ENCODE measurements around the gene KDF1.
A peak's percentile ranks its signal among the peaks of the same experiment; 100 is the strongest.
"Not testable (repeated sequence)": the region's sequence is repeated elsewhere in the genome, so short reads cannot be mapped to it uniquely, and the experiment has no call there.

KDF1 gene

DNA sequence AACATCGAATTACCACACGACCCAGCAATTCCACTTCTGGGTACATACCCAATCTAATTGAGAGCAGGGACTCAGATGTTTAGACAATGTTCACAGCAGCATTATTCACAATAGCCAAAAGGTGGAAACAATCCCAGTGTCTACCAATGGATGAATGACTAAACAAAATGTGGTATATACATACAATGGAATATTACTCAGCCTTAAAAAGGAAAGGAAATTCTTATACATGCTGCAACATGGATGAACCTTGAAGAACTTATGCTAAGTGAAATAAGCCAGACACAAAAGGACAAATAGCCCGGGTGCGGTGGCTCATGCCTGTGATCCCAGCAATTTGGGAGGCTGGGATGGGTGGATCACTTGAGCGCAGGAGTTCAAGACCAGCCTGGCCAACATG, 6.9 kb downstream of the KDF1 start:
- no peak for DNase-seq

DNA sequence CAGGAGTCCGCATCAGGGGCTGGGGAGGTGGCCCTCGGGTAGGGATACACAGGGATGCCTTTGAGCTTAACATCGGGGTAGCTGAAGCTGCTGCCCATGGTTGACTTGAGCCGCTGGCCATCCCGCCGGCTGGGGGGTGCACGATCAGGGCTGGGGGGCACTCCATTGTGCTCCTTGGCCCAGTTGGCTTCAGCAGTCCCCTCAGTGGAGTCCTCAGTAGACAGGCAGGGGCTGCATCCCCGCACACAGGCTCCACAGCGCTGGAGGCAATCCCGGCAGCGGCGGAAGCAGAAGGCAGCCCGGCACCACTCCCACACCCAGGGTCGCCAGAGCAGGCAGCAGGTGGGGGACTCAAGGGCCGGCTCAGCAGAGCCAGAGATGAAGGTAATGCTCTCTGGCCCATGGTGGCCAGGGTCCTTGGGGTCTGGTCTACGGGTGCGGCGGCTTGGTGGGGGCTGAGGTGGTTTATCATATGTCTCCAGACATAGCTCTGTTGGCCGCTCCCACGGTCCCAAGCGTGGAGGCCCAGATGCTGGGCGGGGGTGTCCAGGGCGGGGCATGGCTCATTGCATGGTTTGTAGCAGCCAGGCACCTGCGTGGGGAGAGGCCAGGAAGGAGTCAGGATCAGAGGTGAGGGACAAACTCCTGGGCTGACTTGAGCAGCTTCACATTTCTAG, 8.3 kb downstream of the KDF1 start:
- DNase-seq = no peak

DNA sequence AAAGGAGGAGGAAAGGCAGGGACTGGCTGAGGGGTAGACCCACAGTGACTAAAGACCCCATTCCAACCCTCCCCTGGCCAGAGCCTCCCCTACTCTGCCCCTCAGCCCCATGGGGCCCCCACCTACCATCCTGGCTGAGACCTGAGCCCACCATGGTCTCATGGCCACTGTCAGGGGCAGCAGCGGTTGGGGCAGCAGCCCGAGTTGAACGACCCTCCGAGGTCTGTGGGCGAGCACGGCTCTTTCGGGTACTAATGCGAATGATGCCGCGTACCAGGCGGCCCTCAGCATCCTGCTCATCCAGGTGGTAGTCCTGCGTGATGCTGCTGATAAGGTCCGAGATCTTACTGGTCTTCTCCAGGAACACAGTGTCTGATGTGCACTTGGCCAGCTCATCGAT, 9.1 kb downstream of the KDF1 start:
- no peak for DNase-seq

DNA sequence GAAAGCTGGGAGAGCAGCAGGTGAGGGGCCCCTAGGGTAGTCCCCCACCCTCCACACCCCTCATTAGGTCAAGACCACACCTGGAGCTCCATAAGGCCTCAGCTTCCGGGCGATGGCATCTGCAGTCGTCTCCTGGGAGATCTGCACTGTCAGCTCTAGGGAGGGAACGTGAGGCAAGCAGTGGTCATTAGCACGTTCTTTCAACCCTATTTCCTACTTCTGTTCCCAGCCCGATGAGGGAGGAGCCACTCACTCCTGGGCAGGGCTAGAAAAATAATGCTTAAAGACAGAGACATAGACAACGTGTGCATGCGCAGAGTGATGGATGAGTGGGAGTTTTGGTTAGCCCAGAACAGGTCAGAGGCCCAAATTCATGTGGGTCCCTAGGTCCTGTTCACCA, 9.7 kb downstream of the KDF1 start:
- no peak for DNase-seq

DNA sequence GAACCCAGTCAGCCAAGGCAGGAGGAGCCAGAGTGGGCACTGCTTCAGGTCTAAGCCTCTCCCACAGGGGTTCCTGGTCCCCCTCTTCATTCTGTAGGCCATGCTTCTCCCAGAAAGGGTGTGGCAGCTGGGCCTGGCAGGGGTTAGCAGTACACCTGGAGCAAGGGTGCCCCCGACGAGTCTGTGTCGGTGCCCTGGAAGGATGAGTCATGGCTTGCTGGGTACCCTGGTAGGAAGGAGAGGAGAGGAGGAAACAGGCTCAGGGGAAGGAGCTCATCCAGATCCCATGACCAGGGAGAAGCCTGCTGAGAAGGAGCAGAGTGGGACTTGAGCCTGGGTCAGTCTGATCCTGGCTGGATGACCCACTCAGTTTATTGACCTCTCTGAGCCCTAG, 10.3 kb downstream of the KDF1 start:
- no peak for DNase-seq

DNA sequence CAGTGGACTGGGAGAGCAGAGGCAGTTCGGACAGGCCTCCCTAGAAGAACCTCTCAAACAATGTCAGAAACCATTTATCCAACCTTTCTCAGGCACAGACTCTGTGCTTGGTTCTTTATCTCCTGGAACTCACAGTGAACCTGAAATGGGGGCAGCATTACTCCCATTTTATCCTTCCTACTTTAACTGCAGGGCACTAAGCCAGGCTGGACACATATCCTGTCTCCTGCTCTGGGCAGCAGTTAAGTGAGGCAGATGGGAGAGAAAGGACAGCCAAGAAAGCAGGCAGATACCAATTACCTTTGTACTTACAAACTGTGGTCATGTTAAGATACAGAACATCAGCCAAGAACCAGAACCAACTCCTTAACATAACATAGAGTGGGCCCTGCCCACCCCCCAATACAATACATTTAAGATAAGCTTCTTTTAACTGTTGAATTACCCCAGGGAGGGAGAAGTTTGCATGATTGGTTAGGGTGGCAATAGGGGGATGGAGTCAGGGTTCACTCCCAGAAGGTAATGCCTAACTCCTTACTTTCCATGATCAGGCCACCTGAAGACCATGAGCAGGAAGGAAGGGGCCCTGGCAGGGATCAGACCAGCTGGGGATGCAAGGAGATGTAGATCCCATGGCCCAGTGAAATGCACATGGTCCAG, 10.9 kb downstream of the KDF1 start:
- no peak for DNase-seq

DNA sequence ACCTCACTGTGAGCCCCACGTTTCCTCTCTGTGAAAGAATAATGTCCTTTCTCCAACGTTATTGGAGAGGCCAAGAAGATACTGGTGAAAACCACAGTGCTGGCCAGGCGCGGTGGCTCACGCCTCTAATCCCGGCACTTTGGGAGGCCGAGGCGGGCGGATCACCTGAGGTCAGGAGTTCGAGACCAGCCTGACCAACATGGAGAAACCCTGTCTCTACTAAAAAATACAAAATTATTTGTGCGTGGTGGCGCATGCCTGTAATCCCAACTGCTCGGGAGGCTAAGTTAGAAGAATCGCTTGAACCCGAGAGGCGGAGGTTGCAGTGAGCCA, 11.6 kb downstream of the KDF1 start:
- DNase-seq = not testable (repeated sequence)

DNA sequence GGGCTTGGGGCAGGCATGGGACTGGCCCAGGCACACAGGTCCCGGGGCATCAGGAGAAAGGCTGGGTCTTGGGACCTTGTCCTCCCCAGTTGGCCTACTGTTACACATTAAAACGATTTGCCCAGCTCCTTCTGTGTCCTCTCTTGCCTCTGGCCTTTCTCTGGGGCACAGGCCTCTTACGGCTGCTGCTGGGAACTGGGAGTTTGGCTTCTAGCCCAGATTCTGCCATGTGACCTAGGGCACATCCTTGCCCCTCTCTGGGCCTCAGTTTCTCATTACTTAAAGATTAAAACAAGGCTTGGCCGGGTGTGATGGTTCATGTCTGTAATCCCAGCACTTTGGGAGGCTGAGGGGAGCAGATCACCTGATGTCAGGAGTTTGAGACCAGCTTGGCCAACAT, 14.0 kb downstream of the KDF1 start:
- DNase-seq = no peak

DNA sequence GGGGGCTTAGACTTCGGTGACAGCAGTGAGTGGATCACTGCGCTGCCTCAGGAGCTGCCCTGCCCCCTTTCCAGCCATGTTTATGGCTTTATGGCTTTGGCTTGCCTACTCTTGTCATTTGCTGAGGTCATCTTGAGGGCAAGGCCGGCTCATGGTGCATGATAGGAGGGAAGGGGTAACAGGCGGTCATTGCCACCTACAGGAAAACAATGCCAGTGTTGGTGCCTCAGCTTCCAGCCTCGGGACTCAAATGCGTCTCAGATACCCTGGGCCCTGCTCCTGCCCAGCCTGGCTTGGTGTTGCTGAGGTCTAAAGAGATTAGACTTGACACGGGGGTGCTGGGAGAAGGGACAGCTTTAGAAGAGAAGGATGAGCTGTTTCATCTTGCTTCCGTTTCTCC, 14.5 kb downstream of the KDF1 start:
- DNase-seq = no peak

DNA sequence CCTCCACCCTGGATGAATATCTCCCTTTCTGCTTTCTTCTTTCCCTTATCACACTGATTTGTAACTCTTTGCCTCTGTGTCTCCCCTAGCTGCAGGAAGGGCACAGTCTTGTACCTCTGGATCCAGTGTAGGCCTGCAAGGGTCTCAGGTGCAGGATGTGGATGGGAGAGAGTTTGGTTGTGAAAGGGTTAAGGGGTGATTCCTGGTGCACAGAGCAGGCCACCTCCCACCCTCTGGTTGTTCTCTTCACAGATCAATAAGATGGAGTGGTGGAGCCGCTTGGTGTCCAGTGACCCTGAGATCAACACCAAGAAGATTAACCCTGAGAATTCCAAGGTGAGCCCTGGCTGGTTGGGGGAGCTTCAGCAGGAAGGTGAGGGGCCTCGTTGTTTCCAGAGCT, 15.1 kb downstream of the KDF1 start:
- no peak for DNase-seq

DNA sequence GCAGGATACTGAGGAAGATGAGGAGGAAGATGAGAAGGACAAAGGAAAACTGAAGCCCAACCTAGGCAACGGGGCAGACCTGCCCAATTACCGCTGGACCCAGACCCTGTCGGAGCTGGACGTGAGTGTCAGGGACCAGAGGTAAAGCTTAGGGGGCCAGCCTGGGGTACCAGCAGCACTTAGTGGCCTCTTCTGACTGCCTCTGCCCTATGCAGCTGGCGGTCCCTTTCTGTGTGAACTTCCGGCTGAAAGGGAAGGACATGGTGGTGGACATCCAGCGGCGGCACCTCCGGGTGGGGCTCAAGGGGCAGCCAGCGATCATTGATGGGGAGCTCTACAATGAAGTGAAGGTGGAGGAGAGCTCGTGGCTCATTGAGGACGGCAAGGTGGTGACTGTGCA, 17.6 kb downstream of the KDF1 start:
- DNase-seq = no peak

DNA sequence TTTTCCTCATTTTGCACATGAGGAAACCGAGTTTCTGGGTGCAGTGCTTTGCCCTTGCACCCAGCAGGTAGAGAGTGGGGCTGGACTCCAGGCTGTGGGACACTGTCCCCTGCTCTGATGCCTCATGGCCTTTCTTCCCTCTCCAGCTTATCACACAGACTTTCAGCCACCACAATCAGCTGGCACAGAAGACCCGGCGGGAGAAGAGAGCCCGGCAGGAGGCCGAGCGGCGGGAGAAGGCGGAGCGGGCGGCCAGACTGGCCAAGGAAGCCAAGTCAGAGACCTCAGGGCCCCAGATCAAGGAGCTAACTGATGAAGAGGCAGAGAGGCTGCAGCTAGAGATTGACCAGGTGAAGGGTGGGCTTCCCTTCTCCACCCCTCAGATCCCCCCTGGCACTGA, 19.0 kb downstream of the KDF1 start:
- no peak for DNase-seq

DNA sequence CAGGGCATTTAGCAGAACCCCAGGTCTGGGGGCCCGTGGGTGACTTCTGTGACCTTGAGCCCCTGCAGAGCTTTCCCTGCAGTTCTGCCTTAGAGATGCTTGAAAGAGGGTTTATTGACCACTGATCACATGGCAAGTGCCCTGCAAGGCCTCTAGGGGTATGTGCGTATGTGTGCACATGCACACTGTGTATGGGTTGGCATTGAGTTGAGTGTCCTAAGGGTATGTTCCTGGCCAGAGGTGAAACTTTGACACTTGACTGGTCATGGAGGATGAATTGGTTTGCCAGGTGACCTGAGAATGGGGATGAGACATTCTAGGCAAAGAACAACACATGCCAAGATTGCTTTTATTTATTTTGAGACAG, 21.6 kb downstream of the KDF1 start:
- DNase-seq = no peak

DNA sequence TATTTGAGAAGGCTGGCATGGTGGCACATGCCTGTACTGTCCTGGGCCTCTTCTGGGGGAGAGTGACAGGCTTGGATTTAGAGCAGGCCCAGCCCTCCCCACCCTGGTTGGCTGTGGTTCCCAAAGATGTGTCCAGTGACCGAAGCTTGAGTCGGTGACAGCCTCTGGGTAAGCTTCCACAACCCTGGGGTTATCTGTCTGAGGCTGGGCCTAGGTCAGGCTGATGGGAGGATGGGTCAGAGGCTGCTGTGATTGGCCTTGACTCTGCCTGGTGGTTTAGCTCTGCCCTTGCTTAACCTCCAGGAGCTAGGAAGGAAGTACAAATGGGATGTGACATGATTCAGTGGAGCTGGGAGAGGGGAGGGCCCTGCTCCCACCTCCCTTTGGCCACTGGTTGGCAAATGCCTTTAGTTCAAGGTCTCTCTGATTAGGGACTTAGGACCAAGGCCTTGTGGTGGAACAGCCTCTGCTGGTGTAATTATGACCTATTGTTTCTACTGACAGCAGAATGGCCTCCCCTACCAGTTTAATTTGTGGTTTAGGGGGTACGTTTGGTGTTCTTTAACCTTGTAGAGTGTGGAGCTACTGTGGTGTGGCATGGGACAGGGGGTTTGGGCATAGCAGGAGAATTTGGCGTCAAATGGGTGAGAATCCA, 22.1 kb downstream of the KDF1 start:
- DNase-seq = no peak

DNA sequence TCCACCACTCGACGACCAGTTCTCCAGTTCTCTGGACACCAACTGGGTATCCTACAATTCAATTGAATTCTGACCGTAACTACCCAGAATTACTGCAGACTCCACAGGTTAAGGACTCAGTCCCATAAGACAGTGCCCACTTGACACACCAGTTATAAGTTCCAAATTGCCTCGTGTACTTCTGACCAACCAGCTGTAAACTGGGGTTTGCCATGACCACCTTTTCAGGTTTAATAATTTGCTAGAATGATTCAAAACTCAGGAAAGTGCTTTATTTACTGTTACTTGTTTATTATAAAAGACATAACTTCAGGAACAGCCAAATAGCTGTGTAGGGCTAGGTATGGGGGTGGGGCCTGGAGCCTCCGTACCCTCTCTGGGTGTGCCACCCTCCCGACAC, 23.4 kb downstream of the KDF1 start:
- no peak for DNase-seq

DNA sequence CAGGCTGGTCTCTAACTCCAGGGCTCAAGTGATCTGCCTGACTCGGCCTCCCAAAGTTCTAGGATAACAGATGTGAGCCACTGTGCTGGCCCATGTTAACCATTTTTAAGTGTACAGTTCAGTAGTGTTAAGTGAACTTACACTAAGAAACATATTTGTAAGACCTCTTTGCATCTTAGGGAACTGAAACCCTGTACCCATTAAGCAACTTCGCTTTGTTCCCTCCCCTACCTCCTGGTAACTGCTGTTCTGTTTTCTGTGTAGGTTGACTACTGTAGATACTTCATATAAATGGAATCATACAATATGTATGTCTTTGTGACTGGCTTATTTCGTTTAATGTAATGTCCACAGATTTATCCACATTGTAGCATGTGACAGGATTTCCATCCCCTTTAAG, 27.7 kb downstream of the KDF1 start:
- no peak for DNase-seq

DNA sequence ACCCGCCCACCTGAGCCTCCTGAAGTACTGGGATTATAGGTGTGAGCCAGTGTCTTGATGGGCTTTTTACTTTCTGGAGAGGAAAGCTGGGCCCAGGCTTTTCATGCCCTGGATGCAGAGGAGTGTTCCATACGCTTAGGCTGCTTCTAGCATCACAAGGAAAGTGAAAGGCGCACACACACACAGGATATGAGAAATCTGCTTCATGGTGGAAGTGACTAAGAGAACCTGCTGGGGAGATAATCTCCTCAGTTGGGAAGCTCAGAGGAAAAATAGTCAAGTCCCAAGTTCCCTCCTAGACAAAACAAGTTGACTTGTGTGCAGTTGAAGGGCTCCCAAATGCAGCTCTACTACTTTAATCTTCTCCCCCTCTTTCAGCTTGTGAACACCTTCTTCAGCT, 36.6 kb downstream of the KDF1 start:
- no peak for DNase-seq

DNA sequence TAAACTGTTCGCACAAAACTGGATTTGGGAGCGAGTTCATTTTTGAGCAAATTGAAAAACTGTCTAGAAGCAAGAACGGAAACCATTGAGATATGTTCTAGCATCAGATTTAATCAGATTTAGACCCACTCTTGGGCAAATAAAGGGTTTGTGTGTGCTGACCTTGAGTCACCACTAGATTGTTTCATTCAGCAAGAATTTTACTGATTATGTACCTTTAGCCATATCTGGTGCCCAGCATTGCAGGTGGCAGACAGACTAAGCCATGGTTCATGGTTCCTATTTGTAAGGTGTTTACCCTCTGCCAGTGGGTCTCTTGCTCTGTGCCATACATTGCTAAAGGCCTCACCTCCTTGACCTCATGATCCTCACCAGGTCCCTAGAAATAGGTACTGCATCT, 37.4 kb downstream of the KDF1 start:
- no peak for DNase-seq

DNA sequence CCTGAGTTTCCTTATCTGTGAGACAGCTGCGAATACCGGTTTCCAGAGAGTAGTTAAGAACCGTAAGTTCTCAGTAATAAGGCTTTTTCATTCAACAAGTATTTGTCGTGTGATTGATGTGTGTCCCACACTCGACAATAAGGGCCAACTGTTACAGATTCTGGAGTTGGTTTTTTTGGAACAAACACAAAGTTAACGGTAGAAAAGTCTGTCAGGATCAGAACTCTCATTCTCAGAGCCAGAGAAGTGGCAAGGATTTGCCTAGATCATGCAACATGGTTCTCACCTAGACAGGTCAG, 37.9 kb downstream of the KDF1 start:
- no peak for DNase-seq

DNA sequence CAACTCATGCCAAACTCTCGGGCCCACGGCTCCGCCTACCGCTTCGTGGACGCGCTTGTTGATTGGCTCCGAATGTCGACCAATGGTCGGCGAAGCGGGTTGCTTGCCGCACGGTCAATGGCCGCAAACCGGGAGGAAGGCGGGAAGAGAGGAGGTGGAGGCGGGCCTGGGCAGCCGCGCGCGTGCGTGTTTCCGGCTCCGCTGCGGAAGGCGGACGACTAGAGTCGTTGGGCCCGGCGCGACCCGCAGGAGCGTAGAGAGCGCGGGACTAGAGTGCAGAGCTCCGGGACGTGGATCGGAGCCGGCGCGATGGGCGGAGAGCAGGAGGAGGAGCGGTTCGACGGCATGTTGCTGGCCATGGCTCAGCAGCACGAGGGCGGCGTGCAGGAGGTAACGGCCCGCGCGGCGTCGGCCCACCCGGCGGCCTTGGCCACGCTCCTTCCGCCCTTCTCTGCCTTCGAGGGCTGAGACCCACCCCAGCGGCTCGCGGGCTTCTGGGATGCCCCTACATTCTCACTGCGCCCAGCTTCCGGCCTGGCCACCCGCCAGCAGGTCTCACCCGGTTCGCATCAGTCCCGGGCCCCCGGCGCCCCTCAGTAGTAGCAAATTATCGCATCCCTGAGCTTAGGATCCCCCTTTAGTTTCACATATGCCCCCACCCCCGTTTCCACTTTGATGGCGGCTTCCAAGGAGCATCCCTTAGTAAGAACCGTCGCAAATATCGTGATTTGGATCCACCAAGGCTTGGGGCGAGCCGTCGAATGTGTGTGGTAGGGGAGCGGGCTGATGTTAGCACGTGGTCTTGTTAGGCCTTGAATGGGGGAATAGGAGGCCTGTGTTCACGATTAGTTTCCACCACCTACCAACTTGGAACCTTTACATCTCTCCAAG, 38.5 kb downstream of the KDF1 start, which contains the start of gene NUDC:
NUDC (plus strand) TSS at position 204 of the 891 bp plus-strand sequence; CDS start at position 310, 106 bp downstream.
- peak; percentile 86 for DNase-seq

DNA sequence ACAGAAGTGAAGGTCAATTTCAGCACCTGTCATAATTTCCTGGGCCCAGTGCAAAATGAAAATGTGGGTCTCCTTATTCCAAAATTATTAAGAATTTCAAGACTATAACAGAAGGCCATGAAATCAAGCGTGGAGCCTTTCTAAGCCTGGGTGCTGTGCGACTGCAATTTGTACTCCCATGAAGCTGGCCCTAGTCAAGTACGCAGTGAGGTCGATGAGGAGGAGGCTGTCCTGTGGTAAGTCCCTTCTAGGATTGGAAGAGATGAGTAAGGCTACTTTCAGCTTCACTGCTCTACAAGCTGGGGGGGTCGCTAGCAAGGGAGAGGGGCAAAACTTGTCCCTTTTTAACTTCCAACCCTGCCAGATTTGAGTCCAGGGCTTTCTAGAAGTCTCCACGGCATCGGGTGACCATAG, 39.1 kb downstream of the KDF1 start:
- no peak for DNase-seq

DNA sequence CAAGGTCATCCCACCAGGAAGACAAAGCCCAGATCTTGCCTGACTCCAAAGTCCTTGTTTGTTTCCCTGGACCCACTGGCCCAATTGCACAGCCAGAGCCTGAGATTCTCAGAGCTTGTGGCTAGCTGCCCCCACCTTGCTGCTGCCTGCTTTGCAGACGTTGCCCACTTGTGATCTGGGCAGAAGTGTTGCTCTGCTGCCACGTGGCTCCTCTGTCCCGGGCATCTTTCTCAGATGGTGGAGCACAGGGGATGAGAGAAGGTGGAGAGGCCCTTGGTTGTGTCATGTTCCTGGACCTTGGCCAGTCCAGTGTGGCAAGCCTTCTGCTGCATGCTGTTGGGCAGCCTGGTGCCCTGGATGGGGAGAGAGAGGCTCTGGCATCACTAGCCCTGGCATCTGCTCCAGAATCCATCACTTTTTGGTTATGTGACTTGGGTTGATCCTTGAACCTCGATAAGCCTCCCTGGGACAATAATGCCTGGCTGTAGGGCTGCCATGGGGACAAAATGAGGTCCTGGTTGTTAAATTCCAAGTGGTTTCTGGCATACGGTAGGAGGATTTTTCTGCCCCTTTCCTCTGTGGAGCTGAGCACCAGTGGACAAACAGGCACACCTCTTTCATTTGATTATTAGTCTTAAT, 44.9 kb downstream of the KDF1 start:
- DNase-seq = no peak

Data from SHP77 treated with DMSO at 0.1 percent for 48 hours (cell line).